Endodermal cell (in vitro differentiated cells): ENCODE data around the gene STAMBPL1. TPM values are rescaled to one million over a fixed set of nuclear protein-coding genes. Genes with fewer than 3 reads are reported as not detected.
"Not testable (repeated sequence)": the region's sequence is repeated elsewhere in the genome, so short reads cannot be mapped to it uniquely, and the experiment has no call there.

Experiments
- DNase-seq: peaks from one replicate; pipeline ENCODE4 v3.0.0-alpha.2; 2017
- H3K27ac ChIP-seq: 2 replicates; pipeline ENCODE4 v1.5.1; 2013; ENCODE audit warnings: mild to moderate bottlenecking, low read depth, low read length, moderate library complexity
- H3K27me3 ChIP-seq: 2 replicates; pipeline ENCODE4 v1.6.1; 2013; ENCODE audit warnings: mild to moderate bottlenecking, low read length, moderate library complexity; ENCODE audit not compliant: insufficient read depth, control insufficient read depth, poor library complexity, severe bottlenecking
- H3K36me3 ChIP-seq: 2 replicates; pipeline ENCODE4 v1.7.0; 2013; ENCODE audit warnings: mild to moderate bottlenecking, low read length, moderate library complexity; ENCODE audit not compliant: control insufficient read depth, insufficient read depth
- H3K4me1 ChIP-seq: one replicate; pipeline ENCODE4 v1.7.0; 2013; ENCODE audit warnings: low read length; ENCODE audit not compliant: control insufficient read depth, insufficient read depth
- H3K4me3 ChIP-seq: 2 replicates; pipeline ENCODE4 v1.5.1; 2013; ENCODE audit warnings: mild to moderate bottlenecking, low read length, moderate library complexity
- H3K9ac ChIP-seq: 2 replicates; pipeline ENCODE4 v1.6.1; 2013; ENCODE audit warnings: mild to moderate bottlenecking, low read length, moderate library complexity; ENCODE audit not compliant: poor library complexity, severe bottlenecking; ENCODE audit errors: extremely low read depth
- H3K9me3 ChIP-seq: 2 replicates; pipeline ENCODE4 v1.6.1; 2013; ENCODE audit warnings: mild to moderate bottlenecking, low read length, moderate library complexity; ENCODE audit not compliant: control insufficient read depth
- H3K27ac Mint-ChIP-seq: 2 replicates; pipeline ENCODE4 v1.8.0; 2020; ENCODE audit warnings: mixed read lengths
- H3K27me3 Mint-ChIP-seq: 2 replicates; pipeline ENCODE4 v1.8.0; 2021; ENCODE audit warnings: mild to moderate bottlenecking, mixed read lengths; ENCODE audit not compliant: insufficient read depth
- H3K36me3 Mint-ChIP-seq: 2 replicates; pipeline ENCODE4 v1.8.0; 2020; ENCODE audit warnings: low read depth, mixed read lengths
- H3K4me1 Mint-ChIP-seq: 2 replicates; pipeline ENCODE4 v1.8.0; 2020; ENCODE audit warnings: mixed read lengths
- H3K4me3 Mint-ChIP-seq: 2 replicates; pipeline ENCODE4 v1.8.0; 2020; ENCODE audit warnings: mild to moderate bottlenecking, moderate library complexity, mixed read lengths
- H3K9me3 Mint-ChIP-seq: 2 replicates; pipeline ENCODE4 v1.8.0; 2020; ENCODE audit warnings: mild to moderate bottlenecking, mixed read lengths
- CTCF ChIP-seq: fragments of 200-600 bp; sonication (generic); conservative IDR thresholded peaks from 2 replicates; pipeline ENCODE4 v1.5.0; 2021; ENCODE audit warnings: antibody characterized with exemption, mild to moderate bottlenecking
- WGBS, 2 experiments: methylation state at CpG; one replicate each; pipeline versions ENCODE4 v1.1.5 to v1.1.7; 2013; ENCODE audit warnings: missing lambda C conversion rate in 2 of 2, mixed read lengths in 1 of 2; ENCODE audit not compliant: insufficient coverage in 1 of 2, insufficient read length in 1 of 2; 5-methylcytosine and 5-hydroxymethylcytosine counted together
- total RNA-seq, 2 donors: library from RNA; stranded (reverse); fragmentation: NEBNext Ultra II Directional in 1 of 2; extraction: Animal tissue kit (Norgen Biotek cat#: 25700) in 1 of 2; gene quantifications; 2 replicates in 1 of 2; 3 replicates in 1 of 2; pipeline ENCODE4 v1.2.1, GENCODE V29; 2021

Gene STAMBPL1
- total RNA-seq, 2 donors from 2014 or later, result 1.2 to 4.1 TPM

- no peaks in the 10 kb centered on the region for H3K36me3 ChIP-seq
- H3K9ac ChIP-seq, result no peak overlapping the region
- DNase-seq, result peak; percentile 91
- H3K4me1 ChIP-seq, result no peaks in the 10 kb centered on the region
- Mint-ChIP-seq H3K27me3 (peaks cover 37% of the 10 kb centered on the region), H3K27ac (no peak overlapping the region), H3K4me3 (no peak overlapping the region), H3K36me3 (no peaks in the 10 kb centered on the region), H3K4me1 (peaks cover 12% of the 10 kb centered on the region), H3K9me3 (no peaks in the 10 kb centered on the region)
- H3K4me3 ChIP-seq, result no peak overlapping the region
- H3K9me3 ChIP-seq, result no peaks in the 10 kb centered on the region
- H3K27me3 ChIP-seq, result peaks cover 95% of the 10 kb centered on the region
- WGBS, 2 experiments, result 4 to 24% methylated on average over 3 to 10 of the region's 10 CpGs
- TF ChIP-seq CTCF, result peak; percentile 95
- H3K27ac ChIP-seq, result no peak overlapping the region
Observed at GRCh38 chr10:88835096-88835909, 44.7 kb upstream of the STAMBPL1 start.

DNA sequence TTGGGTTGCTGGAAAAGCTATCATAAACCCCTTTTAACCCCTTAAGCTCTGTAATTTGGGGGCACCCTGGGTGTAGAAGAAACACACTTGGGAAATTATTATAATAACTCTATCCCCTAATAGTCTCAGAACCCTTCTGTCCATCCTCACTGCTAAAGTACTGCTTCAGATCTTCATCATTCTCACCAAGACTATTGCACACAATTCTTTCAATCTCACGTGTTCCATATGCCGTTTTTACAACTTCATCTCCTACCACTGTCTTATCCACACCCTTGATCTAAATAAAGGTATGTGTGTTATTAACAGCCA is 44.2 kb upstream of the STAMBPL1 start:
- Mint-ChIP-seq H3K9me3 (no peaks in the 10 kb centered on the region), H3K27ac (no peak overlapping the region), H3K27me3 (peaks cover 37% of the 10 kb centered on the region), H3K4me3 (no peak overlapping the region), H3K36me3 (no peaks in the 10 kb centered on the region), H3K4me1 (peaks cover 12% of the 10 kb centered on the region)
- peaks cover 95% of the 10 kb centered on the region for H3K27me3 ChIP-seq
- H3K36me3 ChIP-seq, result no peaks in the 10 kb centered on the region
- H3K4me1 ChIP-seq, result no peaks in the 10 kb centered on the region
- no peak overlapping the region for H3K9ac ChIP-seq
- no peak overlapping the region for H3K4me3 ChIP-seq
- TF ChIP-seq CTCF, result no peak
- no peaks in the 10 kb centered on the region for H3K9me3 ChIP-seq
- WGBS, 2 experiments, result 20 to 48% methylated on average over 1 to 2 of the region's 2 CpGs
- H3K27ac ChIP-seq, result no peak overlapping the region
- no peak for DNase-seq

DNA sequence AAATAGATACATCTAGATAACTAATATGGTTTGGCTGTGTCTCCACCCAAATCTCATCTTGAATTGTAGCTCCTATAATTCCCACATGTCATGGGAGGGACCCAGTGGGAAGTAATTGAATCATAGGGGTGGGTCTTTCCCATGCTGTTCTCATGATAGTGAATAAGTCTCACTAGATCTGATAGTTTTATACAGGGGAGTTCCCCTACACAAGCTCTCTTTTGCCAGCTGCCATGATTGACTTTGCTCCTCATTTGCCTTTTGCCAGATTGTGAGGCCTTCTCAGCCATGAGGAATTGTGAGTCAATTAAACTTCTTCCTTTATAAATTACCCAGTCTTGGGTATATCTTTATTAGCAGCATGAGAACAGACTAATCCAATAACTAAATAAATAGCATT is 42.4 kb upstream of the STAMBPL1 start:
- H3K27ac ChIP-seq, H3K27ac Mint-ChIP-seq, H3K9me3 ChIP-seq, H3K9ac ChIP-seq, H3K4me1 ChIP-seq, H3K9me3 Mint-ChIP-seq, H3K36me3 Mint-ChIP-seq, H3K4me1 Mint-ChIP-seq, DNase-seq, H3K36me3 ChIP-seq, H3K4me3 Mint-ChIP-seq, H3K4me3 ChIP-seq: not testable (repeated sequence)
- H3K27me3 ChIP-seq, result peaks cover 100% of the 10 kb centered on the region
- H3K27me3 Mint-ChIP-seq, result peaks cover 26% of the 10 kb centered on the region
